ENCODE results near the gene NHLRC4.

Gene NHLRC4

GRCh38 chr16:589658-590187 is 22.9 kb downstream of the NHLRC4 start, which contains the start of gene RAB40C:
RAB40C (plus strand) TSS chr16:590066; CDS start chr16:590292, 226 bp downstream.
- TF ChIP-seq CTCF (IDR thresholded peaks at IDR 0.05; ENCODE audit: low read depth, low read length): no peak
- Histone ChIP-seq H3K4me1 (peaks cover 5% of the 10 kb centered on the region), H3K27me3 (no peaks in the 10 kb centered on the region), H3K36me3 (no peaks in the 10 kb centered on the region), H3K9me3 (no peaks in the 10 kb centered on the region), H3K4me3 (ENCODE audit: low read depth, low read length) (peak within 1 kb of the TSS; percentile 89)
- peak; percentile 99 for DNase-seq

GRCh38 chr16:590188-590814 is 23.5 kb downstream of the NHLRC4 start:
- no peak for TF ChIP-seq CTCF (IDR thresholded peaks at IDR 0.05; ENCODE audit: low read depth, low read length)
- no peaks in the 10 kb centered on the region for H3K36me3 ChIP-seq
- H3K4me3 ChIP-seq (ENCODE audit: low read depth, low read length): peak overlapping the region; percentile 70
- no peak for DNase-seq
- H3K4me1 ChIP-seq: peaks cover 5% of the 10 kb centered on the region
- H3K9me3 ChIP-seq: no peaks in the 10 kb centered on the region
- H3K27me3 ChIP-seq: no peaks in the 10 kb centered on the region

GRCh38 chr16:590815-591200 is 24.0 kb downstream of the NHLRC4 start:
- Histone ChIP-seq H3K4me3 (ENCODE audit: low read depth, low read length) (peak overlapping the region; percentile 70), H3K4me1 (peaks cover 5% of the 10 kb centered on the region), H3K27me3 (no peaks in the 10 kb centered on the region), H3K36me3 (no peaks in the 10 kb centered on the region), H3K9me3 (no peaks in the 10 kb centered on the region)
- no peak for TF ChIP-seq CTCF (IDR thresholded peaks at IDR 0.05; ENCODE audit: low read depth, low read length)
- DNase-seq: no peak

- Histone ChIP-seq H3K9me3 (no peaks in the 10 kb centered on the region), H3K27me3 (no peaks in the 10 kb centered on the region), H3K36me3 (no peaks in the 10 kb centered on the region), H3K4me3 (ENCODE audit: low read depth, low read length) (no peak overlapping the region), H3K4me1 (peaks cover 5% of the 10 kb centered on the region)
- DNase-seq: no peak
- no peak for TF ChIP-seq CTCF (IDR thresholded peaks at IDR 0.05; ENCODE audit: low read depth, low read length)
Measured at GRCh38 chr16:591231-591630, 24.4 kb downstream of the NHLRC4 start.

GRCh38 chr16:591892-592517 is 25.2 kb downstream of the NHLRC4 start:
- Histone ChIP-seq H3K4me3 (ENCODE audit: low read depth, low read length) (no peak overlapping the region), H3K36me3 (0 out of 2 replicates have a peak, but pooled peaks cover 4% of the 10 kb centered on the region), H3K9me3 (no peaks in the 10 kb centered on the region), H3K4me1 (peaks cover 5% of the 10 kb centered on the region), H3K27me3 (no peaks in the 10 kb centered on the region)
- DNase-seq: no peak
- no peak for TF ChIP-seq CTCF (IDR thresholded peaks at IDR 0.05; ENCODE audit: low read depth, low read length)

Data from BE2C (cell line).